Vagina (tissue), 2 donors: ENCODE data around the gene DNAJC30. TPM values are rescaled to one million over a fixed set of nuclear protein-coding genes. Genes with fewer than 3 reads are reported as not detected.

Experiments
- DNase-seq, 2 donors: peaks; one replicate each; pipeline ENCODE4 v3.0.0-alpha.2; 2017; ENCODE audit errors: extremely low spot score in 2 of 2
- H3K27ac ChIP-seq: fragments of 200-600 bp; sonication (generic); one replicate; pipeline ENCODE4 v1.5.1; 2019
- H3K27me3 ChIP-seq: fragments of 200-600 bp; sonication (generic); one replicate; pipeline ENCODE4 v1.5.1; 2019
- H3K36me3 ChIP-seq, 2 donors: fragments of 200-600 bp; sonication (generic); one replicate each; pipeline ENCODE4 v1.5.1; 2017 to 2019
- H3K4me1 ChIP-seq: fragments of 200-600 bp; sonication (generic); one replicate; pipeline ENCODE4 v1.5.1; 2019
- H3K4me3 ChIP-seq, 2 donors: fragments of 200-600 bp; sonication (generic); 1 replicate in 1 of 2; 2 replicates in 1 of 2; pipeline ENCODE4 v1.5.1; 2016 to 2019
- H3K9me3 ChIP-seq: fragments of 200-600 bp; sonication (generic); one replicate; pipeline ENCODE4 v1.5.1; 2019
- POLR2A ChIP-seq, 2 donors: fragments of 450-650 bp; IDR thresholded peaks; one replicate each; pipeline ENCODE4 v1.6.1; 2017; ENCODE audit warnings: antibody characterized with exemption in 2 of 2, mild to moderate bottlenecking in 2 of 2, moderate library complexity in 2 of 2
- POLR2AphosphoS5 ChIP-seq, 2 donors: sonication (generic); formaldehyde crosslinking; IDR thresholded peaks; one replicate each; pipeline ENCODE4 v1.9.0; 2017; ENCODE audit warnings: antibody characterized with exemption in 2 of 2, mild to moderate bottlenecking in 2 of 2, low read depth in 1 of 2; ENCODE audit not compliant: insufficient read depth in 1 of 2
- intact Hi-C: fragments of 100-400 bp; cut with DNase I; formaldehyde crosslinking; loops from one replicate; pipeline ENCODE4 v1.15.1; 2023
- total RNA-seq: library from RNA; depleted of rRNA; stranded (reverse); fragments of >200 nt; gene quantifications from one replicate; pipeline ENCODE4 v1.2.3, GENCODE V29; 2016
- TF ChIP-seq, protein P1 (sequence below), 3 experiments: fragments of 450-650 bp in 2 of 3; fragments of 200-600 bp in 1 of 3; sonication (generic) in 1 of 3; IDR thresholded peaks; one replicate each; pipeline ENCODE4 v1.5.1; 2017 to 2019; ENCODE audit warnings: antibody characterized with exemption in 3 of 3, mild to moderate bottlenecking in 2 of 3, moderate library complexity in 2 of 3

DNAJC30 gene
- total RNA-seq, 1 donor from 2014 or later = 7.1 TPM

DNA sequence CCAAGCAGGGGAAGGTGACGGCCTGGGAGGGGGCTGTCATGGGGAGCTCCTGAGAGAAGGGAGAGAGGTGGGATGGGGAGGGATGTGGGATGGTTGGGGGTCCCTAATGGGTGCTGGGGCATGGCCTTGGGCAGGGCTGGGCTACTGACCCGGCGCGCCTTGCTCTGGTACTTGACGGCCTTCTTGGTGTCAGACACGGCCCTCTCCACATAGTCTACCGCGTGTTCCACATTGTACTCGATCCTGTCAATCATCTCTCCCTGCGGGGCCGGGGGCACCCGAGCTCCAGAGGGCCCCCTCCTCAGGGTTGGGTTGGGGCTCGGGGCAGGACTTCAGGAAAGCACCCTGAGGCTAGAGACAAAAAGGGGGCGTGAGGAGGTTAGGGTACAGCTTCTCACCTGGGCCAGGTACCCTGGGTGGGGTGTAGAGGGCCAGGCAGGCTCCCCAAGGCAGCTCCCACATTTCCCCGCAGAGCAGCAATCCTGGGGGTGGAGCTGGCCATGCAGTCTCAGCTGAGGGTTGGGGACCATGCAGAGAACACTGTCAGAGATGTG lies 17.4 kb upstream of the DNAJC30 start:
- H3K9me3 ChIP-seq = no peaks in the 10 kb centered on the region
- DNase-seq = no peak
- no peaks in the 10 kb centered on the region for H3K27me3 ChIP-seq
- peaks cover 0 to 27% of the 10 kb centered on the region in 2 donors for H3K36me3 ChIP-seq
- intact Hi-C loops = no loop called here
- H3K27ac ChIP-seq = no peak overlapping the region
- no peak overlapping the region for H3K4me3 ChIP-seq
- H3K4me1 ChIP-seq = peaks cover 23% of the 10 kb centered on the region
- TF ChIP-seq, protein P1, sequence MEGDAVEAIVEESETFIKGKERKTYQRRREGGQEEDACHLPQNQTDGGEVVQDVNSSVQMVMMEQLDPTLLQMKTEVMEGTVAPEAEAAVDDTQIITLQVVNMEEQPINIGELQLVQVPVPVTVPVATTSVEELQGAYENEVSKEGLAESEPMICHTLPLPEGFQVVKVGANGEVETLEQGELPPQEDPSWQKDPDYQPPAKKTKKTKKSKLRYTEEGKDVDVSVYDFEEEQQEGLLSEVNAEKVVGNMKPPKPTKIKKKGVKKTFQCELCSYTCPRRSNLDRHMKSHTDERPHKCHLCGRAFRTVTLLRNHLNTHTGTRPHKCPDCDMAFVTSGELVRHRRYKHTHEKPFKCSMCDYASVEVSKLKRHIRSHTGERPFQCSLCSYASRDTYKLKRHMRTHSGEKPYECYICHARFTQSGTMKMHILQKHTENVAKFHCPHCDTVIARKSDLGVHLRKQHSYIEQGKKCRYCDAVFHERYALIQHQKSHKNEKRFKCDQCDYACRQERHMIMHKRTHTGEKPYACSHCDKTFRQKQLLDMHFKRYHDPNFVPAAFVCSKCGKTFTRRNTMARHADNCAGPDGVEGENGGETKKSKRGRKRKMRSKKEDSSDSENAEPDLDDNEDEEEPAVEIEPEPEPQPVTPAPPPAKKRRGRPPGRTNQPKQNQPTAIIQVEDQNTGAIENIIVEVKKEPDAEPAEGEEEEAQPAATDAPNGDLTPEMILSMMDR (IDR thresholded peaks at IDR 0.05) = no peak
- no peak for TF ChIP-seq POLR2A (IDR thresholded peaks at IDR 0.05)
- no peak for TF ChIP-seq POLR2AphosphoS5 (IDR thresholded peaks at IDR 0.05; ENCODE audit: insufficient read depth in 1 of 2, low read depth in 1 of 2)

GRCh38 chr7:73700069-73700423 lies 16.8 kb upstream of the DNAJC30 start:
- intact Hi-C loops = no loop called here
- no peak for TF ChIP-seq POLR2A (IDR thresholded peaks at IDR 0.05)
- TF ChIP-seq, protein P1 (IDR thresholded peaks at IDR 0.05) = no peak
- TF ChIP-seq POLR2AphosphoS5 (IDR thresholded peaks at IDR 0.05; ENCODE audit: insufficient read depth in 1 of 2, low read depth in 1 of 2) = no peak
- no peak for DNase-seq
- Histone ChIP-seq H3K27me3 (no peaks in the 10 kb centered on the region), H3K4me1 (peaks cover 17% of the 10 kb centered on the region), H3K4me3 (no peak overlapping the region), H3K36me3 (peaks cover 0 to 33% of the 10 kb centered on the region in 2 donors), H3K27ac (no peak overlapping the region), H3K9me3 (no peaks in the 10 kb centered on the region)

GRCh38 chr7:73699370-73700068 lies 16.3 kb upstream of the DNAJC30 start:
- Histone ChIP-seq H3K4me1 (peaks cover 11% of the 10 kb centered on the region), H3K27me3 (no peaks in the 10 kb centered on the region), H3K27ac (no peak overlapping the region), H3K36me3 (peaks cover 0 to 38% of the 10 kb centered on the region in 2 donors), H3K9me3 (no peaks in the 10 kb centered on the region), H3K4me3 (no peak overlapping the region)
- TF ChIP-seq, protein P1 (IDR thresholded peaks at IDR 0.05) = no peak
- TF ChIP-seq POLR2AphosphoS5 (IDR thresholded peaks at IDR 0.05; ENCODE audit: insufficient read depth in 1 of 2, low read depth in 1 of 2) (no peak), POLR2A (IDR thresholded peaks at IDR 0.05) (no peak)
- intact Hi-C loops = no loop called here
- no peak for DNase-seq

DNA sequence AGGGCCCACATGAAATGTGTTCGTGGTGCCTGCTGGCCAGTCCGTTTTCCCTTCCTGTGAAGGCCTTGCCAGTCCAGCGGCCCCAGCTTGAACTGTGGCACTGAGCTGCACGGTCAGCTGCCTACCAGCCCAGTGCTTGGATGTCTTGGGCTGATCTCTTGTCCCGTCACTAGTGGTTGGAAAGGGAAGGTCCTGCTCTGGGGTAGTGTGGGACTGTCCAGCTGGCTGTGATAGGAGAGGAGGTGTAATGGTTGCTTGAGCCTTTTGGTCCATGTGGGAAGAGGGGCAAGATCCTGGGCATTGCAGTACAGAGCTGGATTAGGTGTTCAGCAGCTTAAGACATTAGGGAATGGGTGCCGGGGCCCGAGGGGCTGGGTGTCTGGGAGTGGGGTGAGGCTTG lies 15.2 kb upstream of the DNAJC30 start:
- TF ChIP-seq, protein P1 (IDR thresholded peaks at IDR 0.05) = no peak
- TF ChIP-seq POLR2AphosphoS5 (IDR thresholded peaks at IDR 0.05; ENCODE audit: insufficient read depth in 1 of 2, low read depth in 1 of 2) (no peak), POLR2A (IDR thresholded peaks at IDR 0.05) (no peak)
- Histone ChIP-seq H3K9me3 (no peaks in the 10 kb centered on the region), H3K27ac (no peak overlapping the region), H3K36me3 (peaks cover 0 to 49% of the 10 kb centered on the region in 2 donors), H3K27me3 (no peaks in the 10 kb centered on the region), H3K4me3 (no peak overlapping the region), H3K4me1 (peaks cover 1% of the 10 kb centered on the region)
- DNase-seq = no peak
- intact Hi-C loops = no loop called here

DNA sequence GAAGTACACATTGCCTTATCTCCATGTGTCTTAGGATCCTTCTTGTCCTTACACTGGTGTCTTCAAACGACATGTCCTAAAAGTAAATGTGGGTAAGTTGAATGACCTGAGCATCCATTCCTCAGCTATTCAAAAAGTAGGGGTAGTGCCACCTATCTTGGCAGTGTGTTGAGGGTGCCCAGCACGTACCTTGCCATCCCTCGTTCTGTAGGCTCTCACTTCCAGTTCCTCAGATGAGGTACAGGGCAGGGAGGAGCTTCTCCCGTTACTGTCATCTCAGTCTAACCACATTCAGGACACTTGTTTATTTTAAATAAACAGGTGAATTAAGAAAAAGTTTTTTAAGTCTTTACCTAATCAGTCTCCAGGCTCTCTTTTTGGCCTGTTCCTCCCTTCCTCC lies 13.1 kb upstream of the DNAJC30 start:
- TF ChIP-seq POLR2A (IDR thresholded peaks at IDR 0.05) = no peak
- TF ChIP-seq POLR2AphosphoS5 (IDR thresholded peaks at IDR 0.05; ENCODE audit: insufficient read depth in 1 of 2, low read depth in 1 of 2) = no peak
- TF ChIP-seq, protein P1 (IDR thresholded peaks at IDR 0.05) = no peak
- intact Hi-C loops = no loop called here
- Histone ChIP-seq H3K9me3 (no peaks in the 10 kb centered on the region), H3K27me3 (no peaks in the 10 kb centered on the region), H3K36me3 (peaks cover 0 to 67% of the 10 kb centered on the region in 2 donors), H3K4me3 (no peak overlapping the region), H3K4me1 (no peaks in the 10 kb centered on the region), H3K27ac (no peak overlapping the region)
- no peak for DNase-seq
